Measurements from ENCODE around the gene ACVR1B.

The ACVR1B gene

DNA sequence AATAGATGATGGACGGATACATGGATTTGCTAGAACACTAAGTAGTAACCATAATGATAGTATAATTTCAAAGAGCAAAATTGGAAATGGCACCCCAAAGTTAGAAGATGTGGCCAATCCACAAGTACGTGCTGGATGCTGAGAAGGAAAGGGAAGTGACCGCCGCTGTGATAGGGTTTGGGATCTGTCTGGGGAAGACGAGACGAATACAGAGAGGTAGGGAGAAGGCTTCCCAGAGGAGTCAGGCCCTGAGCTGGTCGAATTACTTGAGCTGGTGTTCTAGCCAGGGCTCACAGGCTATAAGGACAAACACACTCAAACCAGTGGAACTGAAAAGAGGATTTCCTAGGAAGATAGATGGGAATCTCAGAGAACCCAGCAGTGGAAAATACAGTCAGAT is 9.4 kb upstream of the ACVR1B start:
- peaks cover 13% of the 10 kb centered on the region for H3K4me1 ChIP-seq (ENCODE audit: control insufficient read depth, insufficient read depth, low read length)
- CTCF ChIA-PET: interaction anchor here (0.5 to 1.2 kb wide), 4 partner anchors 15 to 248 kb away, joined by 3 read pairs; no protein-coding TSS in a partner anchor
- no peaks in the 10 kb centered on the region for H3K36me3 ChIP-seq (ENCODE audit: control insufficient read depth in 2 of 2, insufficient read depth in 1 of 2, low read length in 2 of 2)
- H3K4me3 ChIP-seq (ENCODE audit: low read depth, low read length): no peak overlapping the region
- no peaks in the 10 kb centered on the region for H3K9me3 ChIP-seq (ENCODE audit: control insufficient read depth, insufficient read depth, low read depth, low read length)
- POLR2A ChIA-PET: no interaction called here
- H3K27ac ChIP-seq (ENCODE audit: extremely low read depth, low read depth, low read length): no peak overlapping the region
- no peak for TF ChIP-seq ZNF792 (tag by site-specific recombination; IDR thresholded peaks at IDR 0.05)
- no peak for TF ChIP-seq ZNF280C (tag by site-specific recombination; IDR thresholded peaks at IDR 0.05)
- TF ChIP-seq YY1 (tag by site-specific recombination; IDR thresholded peaks at IDR 0.05): no peak
- no peak for TF ChIP-seq SP3 (tag by site-specific recombination; IDR thresholded peaks at IDR 0.05)
- TF ChIP-seq ZNF302 (tag by site-specific recombination; IDR thresholded peaks at IDR 0.05; ENCODE audit: low read depth): no peak
- TF ChIP-seq ZNF768 (tag by site-specific recombination; IDR thresholded peaks at IDR 0.05): no peak
- TF ChIP-seq ZNF544 (tag by site-specific recombination; IDR thresholded peaks at IDR 0.05): no peak
- no peak for TF ChIP-seq SCRT2 (tag by site-specific recombination; IDR thresholded peaks at IDR 0.05)
- TF ChIP-seq ZNF837 (tag by site-specific recombination; IDR thresholded peaks at IDR 0.05): no peak
- TF ChIP-seq ZNF266 (tag by site-specific recombination; IDR thresholded peaks at IDR 0.05; ENCODE audit: low read depth): no peak
- no peak for TF ChIP-seq ELK4 (IDR thresholded peaks at IDR 0.05; ENCODE audit: borderline replicate concordance, low read depth, low read length)
- TF ChIP-seq INSM2 (tag by site-specific recombination; IDR thresholded peaks at IDR 0.05): no peak
- TF ChIP-seq ZEB2 (tag by site-specific recombination; IDR thresholded peaks at IDR 0.05): no peak
- TF ChIP-seq, protein P1, sequence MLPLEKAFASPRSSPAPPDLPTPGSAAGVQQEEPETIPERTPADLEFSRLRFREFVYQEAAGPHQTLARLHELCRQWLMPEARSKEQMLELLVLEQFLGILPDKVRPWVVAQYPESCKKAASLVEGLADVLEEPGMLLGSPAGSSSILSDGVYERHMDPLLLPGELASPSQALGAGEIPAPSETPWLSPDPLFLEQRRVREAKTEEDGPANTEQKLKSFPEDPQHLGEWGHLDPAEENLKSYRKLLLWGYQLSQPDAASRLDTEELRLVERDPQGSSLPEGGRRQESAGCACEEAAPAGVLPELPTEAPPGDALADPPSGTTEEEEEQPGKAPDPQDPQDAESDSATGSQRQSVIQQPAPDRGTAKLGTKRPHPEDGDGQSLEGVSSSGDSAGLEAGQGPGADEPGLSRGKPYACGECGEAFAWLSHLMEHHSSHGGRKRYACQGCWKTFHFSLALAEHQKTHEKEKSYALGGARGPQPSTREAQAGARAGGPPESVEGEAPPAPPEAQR (tag by site-specific recombination; IDR thresholded peaks at IDR 0.05): no peak
- no peak for TF ChIP-seq ZBTB44 (tag by site-specific recombination; IDR thresholded peaks at IDR 0.05)
- TF ChIP-seq, protein P2, sequence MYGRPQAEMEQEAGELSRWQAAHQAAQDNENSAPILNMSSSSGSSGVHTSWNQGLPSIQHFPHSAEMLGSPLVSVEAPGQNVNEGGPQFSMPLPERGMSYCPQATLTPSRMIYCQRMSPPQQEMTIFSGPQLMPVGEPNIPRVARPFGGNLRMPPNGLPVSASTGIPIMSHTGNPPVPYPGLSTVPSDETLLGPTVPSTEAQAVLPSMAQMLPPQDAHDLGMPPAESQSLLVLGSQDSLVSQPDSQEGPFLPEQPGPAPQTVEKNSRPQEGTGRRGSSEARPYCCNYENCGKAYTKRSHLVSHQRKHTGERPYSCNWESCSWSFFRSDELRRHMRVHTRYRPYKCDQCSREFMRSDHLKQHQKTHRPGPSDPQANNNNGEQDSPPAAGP (tag by site-specific recombination; IDR thresholded peaks at IDR 0.05): no peak
- TF ChIP-seq KLF9 (tag by site-specific recombination; IDR thresholded peaks at IDR 0.05; ENCODE audit: low read depth): no peak
- TF ChIP-seq, protein P3, sequence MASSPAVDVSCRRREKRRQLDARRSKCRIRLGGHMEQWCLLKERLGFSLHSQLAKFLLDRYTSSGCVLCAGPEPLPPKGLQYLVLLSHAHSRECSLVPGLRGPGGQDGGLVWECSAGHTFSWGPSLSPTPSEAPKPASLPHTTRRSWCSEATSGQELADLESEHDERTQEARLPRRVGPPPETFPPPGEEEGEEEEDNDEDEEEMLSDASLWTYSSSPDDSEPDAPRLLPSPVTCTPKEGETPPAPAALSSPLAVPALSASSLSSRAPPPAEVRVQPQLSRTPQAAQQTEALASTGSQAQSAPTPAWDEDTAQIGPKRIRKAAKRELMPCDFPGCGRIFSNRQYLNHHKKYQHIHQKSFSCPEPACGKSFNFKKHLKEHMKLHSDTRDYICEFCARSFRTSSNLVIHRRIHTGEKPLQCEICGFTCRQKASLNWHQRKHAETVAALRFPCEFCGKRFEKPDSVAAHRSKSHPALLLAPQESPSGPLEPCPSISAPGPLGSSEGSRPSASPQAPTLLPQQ (tag by site-specific recombination; IDR thresholded peaks at IDR 0.05): no peak
- TF ChIP-seq, protein P4, sequence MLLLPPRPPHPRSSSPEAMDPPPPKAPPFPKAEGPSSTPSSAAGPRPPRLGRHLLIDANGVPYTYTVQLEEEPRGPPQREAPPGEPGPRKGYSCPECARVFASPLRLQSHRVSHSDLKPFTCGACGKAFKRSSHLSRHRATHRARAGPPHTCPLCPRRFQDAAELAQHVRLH (tag by site-specific recombination; IDR thresholded peaks at IDR 0.05): no peak
- TF ChIP-seq ZNF548 (tag by site-specific recombination; IDR thresholded peaks at IDR 0.05): no peak

Data from HEK293 (cell line).